ENCODE measurements around the gene CD4.
A peak's percentile ranks its signal among the peaks of the same experiment; 100 is the strongest.

The CD4 gene

DNA sequence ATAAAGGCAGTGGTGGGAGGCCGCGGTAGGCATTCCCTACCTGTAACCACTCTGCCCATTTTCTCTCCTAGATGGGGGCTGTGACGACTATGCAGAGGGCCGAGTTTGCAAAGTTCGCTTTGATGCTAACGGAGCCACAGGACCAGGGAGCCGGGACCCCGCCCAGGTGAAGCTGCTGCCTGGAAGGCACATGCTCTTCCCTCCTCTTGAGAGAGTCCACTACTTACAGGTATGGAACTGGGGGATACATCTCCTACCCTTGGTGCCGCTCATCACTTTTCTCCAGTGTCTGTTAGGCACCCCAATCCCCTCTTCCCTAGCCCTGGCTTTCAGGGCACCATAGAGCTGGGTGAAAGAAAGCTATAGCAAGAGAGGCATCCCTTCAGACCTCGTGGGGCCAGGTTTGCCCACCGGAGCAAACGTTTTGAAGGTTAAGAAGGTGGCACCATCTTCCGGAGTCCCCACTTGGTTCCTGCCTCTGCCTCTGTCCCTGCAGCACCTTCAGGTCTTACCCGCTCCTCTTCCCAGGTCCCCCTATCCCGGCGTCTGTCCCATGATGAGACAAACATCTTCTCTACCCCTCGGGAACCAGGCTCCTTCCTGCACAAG, 36.9 kb downstream of the CD4 start:
- TF ChIP-seq, protein P1, sequence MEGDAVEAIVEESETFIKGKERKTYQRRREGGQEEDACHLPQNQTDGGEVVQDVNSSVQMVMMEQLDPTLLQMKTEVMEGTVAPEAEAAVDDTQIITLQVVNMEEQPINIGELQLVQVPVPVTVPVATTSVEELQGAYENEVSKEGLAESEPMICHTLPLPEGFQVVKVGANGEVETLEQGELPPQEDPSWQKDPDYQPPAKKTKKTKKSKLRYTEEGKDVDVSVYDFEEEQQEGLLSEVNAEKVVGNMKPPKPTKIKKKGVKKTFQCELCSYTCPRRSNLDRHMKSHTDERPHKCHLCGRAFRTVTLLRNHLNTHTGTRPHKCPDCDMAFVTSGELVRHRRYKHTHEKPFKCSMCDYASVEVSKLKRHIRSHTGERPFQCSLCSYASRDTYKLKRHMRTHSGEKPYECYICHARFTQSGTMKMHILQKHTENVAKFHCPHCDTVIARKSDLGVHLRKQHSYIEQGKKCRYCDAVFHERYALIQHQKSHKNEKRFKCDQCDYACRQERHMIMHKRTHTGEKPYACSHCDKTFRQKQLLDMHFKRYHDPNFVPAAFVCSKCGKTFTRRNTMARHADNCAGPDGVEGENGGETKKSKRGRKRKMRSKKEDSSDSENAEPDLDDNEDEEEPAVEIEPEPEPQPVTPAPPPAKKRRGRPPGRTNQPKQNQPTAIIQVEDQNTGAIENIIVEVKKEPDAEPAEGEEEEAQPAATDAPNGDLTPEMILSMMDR (IDR thresholded peaks at IDR 0.05) = no peak
- no peak overlapping the region for H3K4me2 ChIP-seq (ENCODE audit: low read length)
- no peak overlapping the region for H3K9ac ChIP-seq
- no peaks in the 10 kb centered on the region for H3K27me3 ChIP-seq (ENCODE audit: control insufficient read depth, insufficient read depth, low read length)
- no peaks in the 10 kb centered on the region for H3K79me2 ChIP-seq
- H3K36me3 ChIP-seq (ENCODE audit: control insufficient read depth, insufficient read depth, low read length) = no peaks in the 10 kb centered on the region
- no peak overlapping the region for H3K4me3 ChIP-seq (ENCODE audit: low read depth, low read length)
- peaks cover 19% of the 10 kb centered on the region for H3K4me1 ChIP-seq
- no peak overlapping the region for H2AFZ ChIP-seq
- H3K27ac ChIP-seq = no peak overlapping the region
- no peaks in the 10 kb centered on the region for H3K9me3 ChIP-seq (ENCODE audit: control insufficient read depth, low read length)

DNA sequence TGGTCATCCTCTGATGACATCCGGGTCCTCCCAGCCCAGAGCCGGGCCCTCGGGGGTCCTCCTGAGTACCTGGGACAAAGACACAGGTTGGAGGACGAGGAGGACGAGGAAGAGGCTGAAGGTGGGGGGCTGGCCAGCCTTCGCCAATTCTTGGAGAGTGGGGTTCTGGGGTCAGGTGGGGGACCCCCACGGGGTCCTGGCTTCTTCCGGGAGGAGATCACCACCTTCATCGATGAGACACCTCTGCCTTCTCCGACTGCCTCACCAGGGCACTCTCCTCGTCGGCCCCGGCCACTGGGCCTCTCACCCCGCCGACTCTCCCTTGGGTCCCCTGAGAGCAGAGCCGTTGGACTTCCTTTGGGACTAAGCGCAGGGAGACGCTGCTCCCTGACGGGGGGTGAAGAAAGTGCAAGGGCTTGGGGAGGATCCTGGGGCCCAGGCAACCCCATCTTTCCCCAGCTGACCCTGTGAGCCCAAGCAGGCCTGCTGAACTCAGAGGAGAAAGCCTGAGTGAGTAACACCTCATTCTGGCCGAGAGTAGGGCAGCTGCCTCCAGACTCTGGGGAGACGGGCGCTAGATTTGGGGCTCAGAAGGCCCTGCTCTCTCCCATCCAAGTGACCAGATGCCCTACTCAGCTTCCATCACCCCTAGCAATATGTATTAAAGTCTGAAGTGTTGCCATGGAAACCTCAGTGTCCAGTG, 37.6 kb downstream of the CD4 start:
- Histone ChIP-seq H3K9me3 (ENCODE audit: control insufficient read depth, low read length) (no peaks in the 10 kb centered on the region), H3K79me2 (no peaks in the 10 kb centered on the region), H2AFZ (peak overlapping the region; percentile 7), H3K36me3 (ENCODE audit: control insufficient read depth, insufficient read depth, low read length) (no peaks in the 10 kb centered on the region), H3K27me3 (ENCODE audit: control insufficient read depth, insufficient read depth, low read length) (no peaks in the 10 kb centered on the region), H3K9ac (no peak overlapping the region), H3K4me2 (ENCODE audit: low read length) (peak overlapping the region; percentile 9), H3K27ac (no peak overlapping the region), H3K4me1 (peaks cover 19% of the 10 kb centered on the region), H3K4me3 (ENCODE audit: low read depth, low read length) (no peak overlapping the region)
- TF ChIP-seq, protein P1 (IDR thresholded peaks at IDR 0.05) = no peak

DNA sequence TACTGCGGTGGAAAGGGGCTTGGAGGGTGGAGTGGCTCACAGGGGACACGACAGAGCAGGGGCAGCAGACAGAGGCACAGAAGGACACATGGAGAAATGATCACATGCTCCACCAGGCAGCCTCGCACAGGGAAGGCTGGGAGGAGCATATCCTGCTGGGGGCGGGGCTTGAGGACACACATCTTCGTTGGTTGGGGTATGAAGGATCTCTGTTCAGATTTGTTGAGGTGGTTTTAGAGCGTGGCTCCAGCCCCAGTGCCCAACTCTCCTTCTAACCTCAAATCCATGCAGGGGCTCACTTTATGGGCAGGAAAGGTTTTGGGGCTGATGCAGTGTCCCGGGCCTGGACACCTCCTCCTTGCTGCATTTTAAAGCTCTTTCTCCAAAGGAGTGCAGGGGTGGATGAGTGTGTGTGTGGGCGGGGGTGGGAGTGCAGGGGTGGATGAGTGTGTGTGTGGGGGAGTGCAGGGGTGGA, 38.1 kb downstream of the CD4 start:
- Histone ChIP-seq H3K4me1 (peaks cover 16% of the 10 kb centered on the region), H3K4me3 (ENCODE audit: low read depth, low read length) (no peak overlapping the region), H3K27ac (no peak overlapping the region)

DNA sequence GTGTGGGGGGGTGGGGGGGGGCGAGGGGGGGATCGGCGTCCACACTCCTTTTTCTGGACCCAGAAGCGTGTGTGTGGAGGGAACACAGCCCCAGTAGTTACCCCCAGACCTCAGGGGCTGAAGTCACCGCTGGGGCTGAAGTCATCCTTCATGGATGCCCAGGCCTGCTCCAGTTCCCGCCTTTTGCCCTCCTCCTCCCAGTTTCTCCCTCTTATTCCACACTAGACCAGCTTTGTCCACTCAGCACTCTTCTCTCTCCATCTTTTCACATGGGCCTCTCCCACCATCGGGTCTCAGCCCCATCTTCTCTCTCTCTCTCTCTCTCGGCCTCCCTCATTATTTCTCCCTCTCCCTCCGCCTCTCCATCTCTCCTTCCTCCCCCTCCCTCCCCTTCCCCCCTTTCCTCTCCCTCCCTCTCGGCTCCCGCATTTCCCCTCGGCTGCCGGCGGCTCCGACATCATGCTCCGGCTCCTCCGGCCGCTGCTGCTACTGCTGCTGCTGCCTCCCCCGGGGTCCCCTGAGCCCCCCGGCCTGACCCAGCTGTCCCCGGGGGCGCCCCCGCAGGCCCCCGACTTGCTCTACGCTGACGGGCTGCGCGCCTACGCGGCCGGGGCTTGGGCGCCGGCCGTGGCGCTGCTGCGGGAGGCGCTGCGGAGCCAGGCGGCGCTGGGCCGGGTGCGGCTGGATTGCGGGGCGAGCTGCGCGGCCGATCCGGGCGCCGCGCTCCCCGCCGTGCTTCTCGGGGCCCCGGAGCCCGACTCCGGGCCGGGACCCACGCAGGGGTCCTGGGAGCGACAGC, 38.9 kb downstream of the CD4 start, which contains the start of gene P3H3:
Gene P3H3, plus strand, starts transcription at position 426 of the 799 bp plus-strand sequence. Its CDS starts 34 bp downstream, at position 460.
- peak within 1 kb of the TSS; percentile 77 for H3K27ac ChIP-seq
- H3K79me2 ChIP-seq = no peaks in the 10 kb centered on the region
- peak within 1 kb of the TSS; percentile 83 for H3K4me3 ChIP-seq (ENCODE audit: low read depth, low read length)
- peak within 1 kb of the TSS; percentile 95 for H2AFZ ChIP-seq
- peak within 1 kb of the TSS; percentile 99 for H3K4me2 ChIP-seq (ENCODE audit: low read length)
- no peaks in the 10 kb centered on the region for H3K9me3 ChIP-seq (ENCODE audit: control insufficient read depth, low read length)
- peak within 1 kb of the TSS; percentile 96 for H3K9ac ChIP-seq
- H3K36me3 ChIP-seq (ENCODE audit: control insufficient read depth, insufficient read depth, low read length) = no peaks in the 10 kb centered on the region
- no peaks in the 10 kb centered on the region for H3K27me3 ChIP-seq (ENCODE audit: control insufficient read depth, insufficient read depth, low read length)
- TF ChIP-seq, protein P1 (IDR thresholded peaks at IDR 0.05) = no peak
- peaks cover 13% of the 10 kb centered on the region for H3K4me1 ChIP-seq

More for the DNA sequence above, 38.1 kb downstream of the CD4 start:
- peak overlapping the region; percentile 7 for H2AFZ ChIP-seq
- H3K27me3 ChIP-seq (ENCODE audit: control insufficient read depth, insufficient read depth, low read length) = no peaks in the 10 kb centered on the region
- H3K79me2 ChIP-seq = no peaks in the 10 kb centered on the region
- H3K36me3 ChIP-seq (ENCODE audit: control insufficient read depth, insufficient read depth, low read length) = no peaks in the 10 kb centered on the region
- TF ChIP-seq, protein P1 (IDR thresholded peaks at IDR 0.05) = no peak
- H3K9ac ChIP-seq = no peak overlapping the region
- H3K4me2 ChIP-seq (ENCODE audit: low read length) = peak overlapping the region; percentile 9
- no peaks in the 10 kb centered on the region for H3K9me3 ChIP-seq (ENCODE audit: control insufficient read depth, low read length)

Data from parathyroid adenoma (tissue), 2 donors.